ENCODE data around the gene FAAP100.

The FAAP100 gene

GRCh38 chr17:81556175-81556691 lies 4.1 kb upstream of the FAAP100 start:
- DNase-seq (ENCODE audit: low read depth) = no peak

GRCh38 chr17:81553616-81554181 lies 1.5 kb upstream of the FAAP100 start:
- no peak for DNase-seq (ENCODE audit: low read depth)

- peak; percentile 57 for DNase-seq (ENCODE audit: low read depth)
These were observed 964 bp upstream of the FAAP100 start for GRCh38 chr17:81553018-81553615.

- no peak for DNase-seq (ENCODE audit: low read depth)
These were observed 502 bp downstream of the FAAP100 start for GRCh38 chr17:81551458-81552243.

- DNase-seq (ENCODE audit: low read depth) = no peak
These were observed 1.2 kb downstream of the FAAP100 start for GRCh38 chr17:81550830-81551457.

GRCh38 chr17:81550285-81550684 lies 1.9 kb downstream of the FAAP100 start:
- no peak for DNase-seq (ENCODE audit: low read depth)

GRCh38 chr17:81549826-81550225 lies 2.3 kb downstream of the FAAP100 start:
- no peak for DNase-seq (ENCODE audit: low read depth)

GRCh38 chr17:81549031-81549557 lies 3.1 kb downstream of the FAAP100 start:
- DNase-seq (ENCODE audit: low read depth) = no peak

GRCh38 chr17:81547614-81547982 lies 4.6 kb downstream of the FAAP100 start:
- no peak for DNase-seq (ENCODE audit: low read depth)

- no peak for DNase-seq (ENCODE audit: low read depth)
These were observed 5.1 kb downstream of the FAAP100 start for GRCh38 chr17:81546906-81547613.

GRCh38 chr17:81545160-81545949 lies 6.8 kb downstream of the FAAP100 start:
- DNase-seq (ENCODE audit: low read depth) = no peak

- no peak for DNase-seq (ENCODE audit: low read depth)
These were observed 7.7 kb downstream of the FAAP100 start for GRCh38 chr17:81544281-81544974.

GRCh38 chr17:81543756-81544155 lies 8.4 kb downstream of the FAAP100 start:
- no peak for DNase-seq (ENCODE audit: low read depth)

GRCh38 chr17:81543339-81543675 lies 8.8 kb downstream of the FAAP100 start:
- DNase-seq (ENCODE audit: low read depth) = no peak

GRCh38 chr17:81542431-81543338 lies 9.5 kb downstream of the FAAP100 start:
- DNase-seq (ENCODE audit: low read depth) = no peak

- DNase-seq (ENCODE audit: low read depth) = no peak
These were observed 11.0 kb downstream of the FAAP100 start for GRCh38 chr17:81541123-81541522.

- DNase-seq (ENCODE audit: low read depth) = no peak
These were observed 11.5 kb downstream of the FAAP100 start for GRCh38 chr17:81540676-81541027.

- no peak for DNase-seq (ENCODE audit: low read depth)
These were observed 12.0 kb downstream of the FAAP100 start for GRCh38 chr17:81539961-81540675.

GRCh38 chr17:81539571-81539900 lies 12.6 kb downstream of the FAAP100 start:
- no peak for DNase-seq (ENCODE audit: low read depth)

Measured in stimulated activated CD8-positive, alpha-beta memory T cell treated with anti-CD3 and anti-CD28 coated beads, Interleukin-12 subunit alpha, Interleukin-12 subunit beta, amount 100 ng/mL, for 1 hour (primary cell).